GM12878 (cell line): ENCODE results near the gene LRP1B. TPM values are rescaled to one million over a fixed set of nuclear protein-coding genes. Genes with fewer than 3 reads are reported as not detected.

Experiments used
- ATAC-seq: fragments of 200-7000 bp; cut with Tn5 transposase; 3 replicates; pipeline ENCODE4 v1.9.1; 2020; ENCODE audit warnings: mild to moderate bottlenecking, moderate library complexity
- BruUV-seq: library from RNA; stranded (reverse); fragments of 400-500 nt; replicated peaks from 2 replicates; lab custom pipeline; 2021; lab: Mats Ljungman, UMichigan
- CTCF ChIA-PET: fragments of 300-600 bp; sonication (Branson Sonifier 250); formaldehyde crosslinking; extraction: SDS; loops from one replicate; lab custom pipeline; 2021; ENCODE audit warnings: inconsistent platforms; lab: Yijun Ruan, JAX
- POLR2A ChIA-PET: fragments of 350-600 bp; formaldehyde crosslinking; extraction: SDS; loops from one replicate; lab custom pipeline; 2021; ENCODE audit warnings: inconsistent platforms; lab: Charles Lee
- RAD21 ChIA-PET: fragments of 300-600 bp; sonication (Branson Sonifier 250); formaldehyde crosslinking; loops from one replicate; lab custom pipeline; 2023; ENCODE audit warnings: antibody characterized with exemption; ENCODE audit not compliant: unreplicated experiment; lab: Charles Lee
- SMC1A ChIA-PET: fragments of 300-600 bp; sonication (Branson Sonifier 250); formaldehyde crosslinking; loops from one replicate; lab custom pipeline; 2023; ENCODE audit not compliant: unreplicated experiment, uncharacterized antibody; lab: Charles Lee
- DNase-seq: peaks from one replicate; pipeline ENCODE4 v3.0.0-alpha.2; 2011; ENCODE audit warnings: low read depth, low spot score
- FAIRE-seq: peaks from 3 replicates; lab custom pipeline; 2011; peaks lifted over from hg19 to GRCh38; lab: Jason Lieb, UNC
- H2AFZ ChIP-seq: 2 replicates; pipeline ENCODE4 v1.6.0; 2011; ENCODE audit warnings: low read depth, low read length, control low read depth; ENCODE audit not compliant: control insufficient read depth
- H3K27ac ChIP-seq: 2 replicates; pipeline ENCODE4 v1.5.1; 2011; ENCODE audit warnings: control low read depth; ENCODE audit not compliant: control insufficient read depth, insufficient read depth
- H3K27me3 ChIP-seq, 2 experiments: replicated peaks in 1 of 2; 2 replicates each; pipeline versions ENCODE4 v1.6.0 to v1.6.1; 2011; ENCODE audit warnings: low read length in 1 of 2; ENCODE audit not compliant: control insufficient read depth in 2 of 2, insufficient read depth in 2 of 2
- H3K36me3 ChIP-seq, 2 experiments: 2 replicates each; pipeline ENCODE4 v1.5.1; 2011; ENCODE audit warnings: low read length in 1 of 2; ENCODE audit not compliant: control insufficient read depth in 2 of 2, insufficient read depth in 2 of 2
- H3K4me1 ChIP-seq: 2 replicates; pipeline ENCODE4 v1.6.1; 2011; ENCODE audit warnings: mild to moderate bottlenecking, low read length, moderate library complexity, mixed read lengths; ENCODE audit not compliant: control insufficient read depth, insufficient read depth
- H3K4me2 ChIP-seq: 2 replicates; pipeline ENCODE4 v1.6.0; 2011; ENCODE audit warnings: control low read depth; ENCODE audit not compliant: control insufficient read depth, insufficient read depth
- H3K4me3 ChIP-seq: fragments of 200-600 bp; sonication (generic); 2 replicates; pipeline ENCODE4 v1.5.1; 2016
- H3K79me2 ChIP-seq: 2 replicates; pipeline ENCODE4 v1.6.0; 2011; ENCODE audit warnings: low read length; ENCODE audit not compliant: control insufficient read depth, insufficient read depth
- H3K9ac ChIP-seq: 2 replicates; pipeline ENCODE4 v1.8.0; 2011; ENCODE audit warnings: low read length, control low read depth, mixed read lengths; ENCODE audit not compliant: control insufficient read depth, insufficient read depth
- H3K9me3 ChIP-seq: replicated peaks from 3 replicates; pipeline ENCODE4 v1.5.1; 2011; ENCODE audit warnings: mild to moderate bottlenecking, low read length; ENCODE audit not compliant: control insufficient read depth, insufficient read depth
- H4K20me1 ChIP-seq: 2 replicates; pipeline ENCODE4 v1.6.0; 2011; ENCODE audit not compliant: control insufficient read depth, insufficient read depth
- CTCF ChIP-seq, 3 experiments: IDR thresholded peaks in 2 of 3; conservative IDR thresholded peaks in 1 of 3; 2 replicates each; pipeline ENCODE4 v1.5.1; 2011; ENCODE audit warnings: low read depth in 3 of 3, low read length in 3 of 3, mild to moderate bottlenecking in 3 of 3, control low read depth in 2 of 3, moderate library complexity in 2 of 3, inconsistent platforms in 1 of 3, mixed read lengths in 1 of 3; ENCODE audit not compliant: control insufficient read depth in 2 of 3, insufficient read depth in 1 of 3; ENCODE audit errors: extremely low read depth in 1 of 3
- CUX1 ChIP-seq: IDR thresholded peaks from 2 replicates; pipeline ENCODE4 v1.6.1; 2012; ENCODE audit warnings: improper control_type of control experiment, low read depth, low read length; ENCODE audit not compliant: insufficient replicate concordance
- PAX8 ChIP-seq: fragments of 450-650 bp; IDR thresholded peaks from 2 replicates; pipeline ENCODE4 v1.6.1; 2017; ENCODE audit warnings: mild to moderate bottlenecking, moderate library complexity
- RBBP5 ChIP-seq: fragments of 200-600 bp; sonication (generic); conservative IDR thresholded peaks from 2 replicates; pipeline ENCODE4 v1.6.1; 2016
- SREBF2 ChIP-seq: IDR thresholded peaks from 2 replicates; pipeline ENCODE4 v1.6.1; 2012; ENCODE audit warnings: mild to moderate bottlenecking, low read length
- ZNF384 ChIP-seq: IDR thresholded peaks from 2 replicates; pipeline ENCODE4 v1.6.1; 2012; ENCODE audit warnings: low read depth, mild to moderate bottlenecking, low read length, improper control_type of control experiment, borderline replicate concordance
- ZZZ3 ChIP-seq: IDR thresholded peaks from 2 replicates; pipeline ENCODE4 v1.6.1; 2011; ENCODE audit warnings: low read depth; ENCODE audit not compliant: control insufficient read depth, insufficient read length
- WGBS: methylation state at CpG from one replicate; pipeline ENCODE4 v1.1.6; 2016; ENCODE audit warnings: low lambda C conversion rate; ENCODE audit not compliant: insufficient replicate concordance, insufficient coverage; ENCODE audit errors: missing lambda C conversion rate; 5-methylcytosine and 5-hydroxymethylcytosine counted together
- in situ Hi-C: fragments of 300-500 bp; cut with MboI; formaldehyde crosslinking; loops from 9 replicates; pipeline ENCODE4 v1.14.3; 2018; ENCODE audit warnings: mixed read lengths
- intact Hi-C: fragments of 100-400 bp; cut with micrococcal nuclease; formaldehyde crosslinking; loops from one replicate; pipeline ENCODE4 v1.14.2; 2022; ENCODE audit not compliant: unreplicated experiment
- polyA plus RNA-seq, 11 experiments: library from polyadenylated mRNA; depleted of rRNA in 4 of 11; unstranded in 6 of 11; stranded (reverse) in 5 of 11; fragments of >200 nt; fragmentation: Nextera tagmentation in 4 of 11; fragmentation: Illumina TruSeq in 1 of 11; extraction: Ambion mirVana in 4 of 11; extraction: Trizol in 1 of 11; gene quantifications; 1 replicate in 1 of 11; 2 replicates in 10 of 11; pipeline versions ENCODE4 v1.2.1 to v1.2.3, GENCODE V29; 2011 to 2016; ENCODE audit warnings: inconsistent platforms in 2 of 11, missing spikeins in 2 of 11, low read depth in 1 of 11
- total RNA-seq, 4 experiments: library from RNA; depleted of rRNA in 3 of 4; stranded (reverse); fragments of >200 nt in 3 of 4; fragmentation: Illumina TruSeq in 1 of 4; extraction: Trizol in 1 of 4; gene quantifications; 2 replicates each; pipeline versions ENCODE4 v1.2.1 to v1.2.3, GENCODE V29; 2013 to 2021

The LRP1B gene
- total and polyA plus RNA-seq, 10 of the 15 experiments (the other 5 are each of a cell fraction or from before 2014, with no cell fraction given): under 0.01 to 0.06 (median 0.03) TPM; not detected in 5

GRCh38 chr2:142065700-142066099 is 65.1 kb downstream of the LRP1B start:
- no TSS peak for BruUV-seq
- H3K36me3 ChIP-seq: no peaks in the 10 kb centered on the region
- no peak overlapping the region for H3K4me2 ChIP-seq
- SMC1A ChIA-PET: no interaction called here
- DNase-seq (no peak), FAIRE-seq (no peak), ATAC-seq (no peak)
- in situ Hi-C loops (no loop called here), intact Hi-C loops (no loop called here)
- WGBS: 19% methylated on average over 3 of the region's 3 CpGs
- H3K4me1 ChIP-seq: no peaks in the 10 kb centered on the region
- H2AFZ ChIP-seq: no peak overlapping the region
- no peaks in the 10 kb centered on the region for H3K27me3 ChIP-seq
- RAD21 ChIA-PET: no interaction called here
- H4K20me1 ChIP-seq: no peaks in the 10 kb centered on the region
- POLR2A ChIA-PET: no interaction called here
- TF ChIP-seq CTCF (IDR thresholded peaks at IDR 0.05 in 2 of 3, conservative IDR thresholded peaks at IDR 0.05 in 1 of 3; ENCODE audit: control insufficient read depth in 2 of 3, extremely low read depth in 1 of 3, insufficient read depth in 1 of 3, low read depth in 3 of 3, low read length in 3 of 3): no peak
- no peak overlapping the region for H3K27ac ChIP-seq
- no peak overlapping the region for H3K4me3 ChIP-seq
- H3K9ac ChIP-seq: no peak overlapping the region
- no peaks in the 10 kb centered on the region for H3K79me2 ChIP-seq
- CTCF ChIA-PET: no interaction called here
- no peaks in the 10 kb centered on the region for H3K9me3 ChIP-seq

- H3K27ac ChIP-seq: no peak overlapping the region
- H2AFZ ChIP-seq: no peak overlapping the region
- 35% methylated on average over 1 of the region's 1 CpG for WGBS
- H3K27me3 ChIP-seq: no peaks in the 10 kb centered on the region
- FAIRE-seq: no peak
- ChIA-PET CTCF (no interaction called here), RAD21 (no interaction called here), POLR2A (no interaction called here), SMC1A (no interaction called here)
- H3K4me2 ChIP-seq: no peak overlapping the region
- ATAC-seq: no peak
- DNase-seq: no peak
- no peaks in the 10 kb centered on the region for H3K9me3 ChIP-seq
- intact Hi-C loops (no loop called here), in situ Hi-C loops (no loop called here)
- no peaks in the 10 kb centered on the region for H3K4me1 ChIP-seq
- no TSS peak for BruUV-seq
- no peaks in the 10 kb centered on the region for H3K36me3 ChIP-seq
- H3K4me3 ChIP-seq: no peak overlapping the region
- H4K20me1 ChIP-seq: no peaks in the 10 kb centered on the region
- H3K79me2 ChIP-seq: no peaks in the 10 kb centered on the region
- no peak overlapping the region for H3K9ac ChIP-seq
- TF ChIP-seq RBBP5 (no peak), SREBF2 (no peak), ZZZ3 (no peak), PAX8 (no peak), CUX1 (no peak), ZNF384 (no peak)
Measured at GRCh38 chr2:142065156-142065555, 65.7 kb downstream of the LRP1B start.
